ENCODE results near the gene TMEM107.

- no peak for TF ChIP-seq CTCF (IDR thresholded peaks at IDR 0.05; ENCODE audit: low read length)
- TF ChIP-seq EZH2 (optimal IDR thresholded peaks at IDR 0.05; ENCODE audit: low read depth, low read length) = no peak
- TF ChIP-seq EZH2phosphoT487 (IDR thresholded peaks at IDR 0.05; ENCODE audit: low read length) = no peak
Measured at GRCh38 chr17:8143581-8144400, 32.4 kb downstream of the TMEM107 start.

All from MM.1S (cell line).